Measurements from ENCODE around the gene DOK6. TPM values are rescaled to one million over a fixed set of nuclear protein-coding genes. Genes with fewer than 3 reads are reported as not detected.

DOK6 gene
- total RNA-seq, 2 donors from 2014 or later: 0.59 to 0.61 TPM

GRCh38 chr18:69774831-69775230 lies 374.1 kb downstream of the DOK6 start:
- Histone ChIP-seq H3K4me3 (no peak overlapping the region), H3K36me3 (no peaks in the 10 kb centered on the region), H3K4me1 (no peaks in the 10 kb centered on the region), H3K9ac (ENCODE audit: low read depth in 2 of 2, low read length in 2 of 2) (no peak overlapping the region), H3K9me3 (no peaks in the 10 kb centered on the region), H3K27ac (no peak overlapping the region), H3K27me3 (no peaks in the 10 kb centered on the region)
- intact Hi-C loops (cut with DNase I): no loop called here
- no peak for DNase-seq
- TF ChIP-seq, protein P1, sequence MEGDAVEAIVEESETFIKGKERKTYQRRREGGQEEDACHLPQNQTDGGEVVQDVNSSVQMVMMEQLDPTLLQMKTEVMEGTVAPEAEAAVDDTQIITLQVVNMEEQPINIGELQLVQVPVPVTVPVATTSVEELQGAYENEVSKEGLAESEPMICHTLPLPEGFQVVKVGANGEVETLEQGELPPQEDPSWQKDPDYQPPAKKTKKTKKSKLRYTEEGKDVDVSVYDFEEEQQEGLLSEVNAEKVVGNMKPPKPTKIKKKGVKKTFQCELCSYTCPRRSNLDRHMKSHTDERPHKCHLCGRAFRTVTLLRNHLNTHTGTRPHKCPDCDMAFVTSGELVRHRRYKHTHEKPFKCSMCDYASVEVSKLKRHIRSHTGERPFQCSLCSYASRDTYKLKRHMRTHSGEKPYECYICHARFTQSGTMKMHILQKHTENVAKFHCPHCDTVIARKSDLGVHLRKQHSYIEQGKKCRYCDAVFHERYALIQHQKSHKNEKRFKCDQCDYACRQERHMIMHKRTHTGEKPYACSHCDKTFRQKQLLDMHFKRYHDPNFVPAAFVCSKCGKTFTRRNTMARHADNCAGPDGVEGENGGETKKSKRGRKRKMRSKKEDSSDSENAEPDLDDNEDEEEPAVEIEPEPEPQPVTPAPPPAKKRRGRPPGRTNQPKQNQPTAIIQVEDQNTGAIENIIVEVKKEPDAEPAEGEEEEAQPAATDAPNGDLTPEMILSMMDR (IDR thresholded peaks at IDR 0.05): no peak

DNA sequence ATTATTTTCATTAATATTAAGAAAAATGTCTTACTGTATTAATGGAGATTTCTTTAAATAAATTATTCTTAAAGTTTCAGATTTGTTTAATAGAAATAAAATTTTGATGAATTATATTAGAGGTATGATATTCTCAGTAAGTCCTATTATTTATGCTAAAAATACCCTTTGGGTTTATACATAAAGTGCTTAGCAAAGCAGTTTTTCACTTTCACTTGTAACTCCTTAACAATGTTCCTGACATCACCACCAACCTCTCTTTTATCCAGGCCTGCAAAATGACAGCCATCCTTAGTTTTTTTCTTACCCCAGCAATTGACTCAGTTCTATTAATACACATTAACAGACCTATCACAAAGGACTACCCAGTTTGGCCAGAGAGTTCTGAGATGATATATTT lies 376.6 kb downstream of the DOK6 start:
- Histone ChIP-seq H3K9ac (ENCODE audit: low read depth in 2 of 2, low read length in 2 of 2) (no peak overlapping the region), H3K9me3 (no peaks in the 10 kb centered on the region), H3K27ac (no peak overlapping the region), H3K4me3 (no peak overlapping the region), H3K27me3 (no peaks in the 10 kb centered on the region), H3K36me3 (no peaks in the 10 kb centered on the region), H3K4me1 (no peaks in the 10 kb centered on the region)
- DNase-seq: no peak
- TF ChIP-seq, protein P1 (IDR thresholded peaks at IDR 0.05): no peak
- intact Hi-C loops (cut with DNase I): no loop called here

DNA sequence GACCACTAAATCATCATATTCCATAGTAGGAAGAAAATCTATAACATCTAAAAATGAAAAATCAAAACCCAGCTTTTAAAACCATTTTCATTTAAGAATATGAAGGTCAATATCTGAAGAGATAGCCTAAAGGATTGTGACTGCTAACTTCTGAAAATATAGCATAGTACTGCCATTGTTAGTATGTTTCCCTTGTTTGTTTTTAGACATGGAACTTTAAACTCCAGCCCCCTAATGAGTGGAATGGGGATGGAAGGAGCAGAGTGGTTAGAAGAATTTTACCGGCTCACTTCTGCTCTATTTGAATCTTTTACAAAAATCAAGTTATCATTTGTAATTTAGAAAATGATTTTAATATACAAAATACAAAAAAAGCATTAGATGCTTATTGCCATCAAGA lies 378.0 kb downstream of the DOK6 start:
- H3K27ac ChIP-seq: no peak overlapping the region
- no peaks in the 10 kb centered on the region for H3K36me3 ChIP-seq
- intact Hi-C loops (cut with DNase I): no loop called here
- H3K27me3 ChIP-seq: no peaks in the 10 kb centered on the region
- H3K4me3 ChIP-seq: no peak overlapping the region
- no peak overlapping the region for H3K9ac ChIP-seq (ENCODE audit: low read depth in 2 of 2, low read length in 2 of 2)
- TF ChIP-seq, protein P1 (IDR thresholded peaks at IDR 0.05): no peak
- no peaks in the 10 kb centered on the region for H3K9me3 ChIP-seq
- DNase-seq: no peak
- no peaks in the 10 kb centered on the region for H3K4me1 ChIP-seq

GRCh38 chr18:69780851-69781250 lies 380.2 kb downstream of the DOK6 start:
- TF ChIP-seq, protein P1 (IDR thresholded peaks at IDR 0.05): no peak
- Histone ChIP-seq H3K27ac (no peak overlapping the region), H3K4me3 (no peak overlapping the region), H3K4me1 (no peaks in the 10 kb centered on the region), H3K9ac (ENCODE audit: low read depth in 2 of 2, low read length in 2 of 2) (no peak overlapping the region), H3K9me3 (no peaks in the 10 kb centered on the region), H3K27me3 (no peaks in the 10 kb centered on the region), H3K36me3 (no peaks in the 10 kb centered on the region)
- DNase-seq: no peak
- intact Hi-C loops (cut with DNase I): no loop called here

GRCh38 chr18:69784815-69785214 lies 384.1 kb downstream of the DOK6 start:
- TF ChIP-seq, protein P1 (IDR thresholded peaks at IDR 0.05): no peak
- DNase-seq: no peak
- Histone ChIP-seq H3K9ac (ENCODE audit: low read depth in 2 of 2, low read length in 2 of 2) (no peak overlapping the region), H3K27ac (no peak overlapping the region), H3K4me1 (no peaks in the 10 kb centered on the region), H3K9me3 (no peaks in the 10 kb centered on the region), H3K36me3 (no peaks in the 10 kb centered on the region), H3K27me3 (no peaks in the 10 kb centered on the region), H3K4me3 (no peak overlapping the region)
- intact Hi-C loops (cut with DNase I): no loop called here

GRCh38 chr18:69785466-69785865 lies 384.8 kb downstream of the DOK6 start:
- Histone ChIP-seq H3K9me3 (no peaks in the 10 kb centered on the region), H3K36me3 (no peaks in the 10 kb centered on the region), H3K27ac (no peak overlapping the region), H3K4me3 (no peak overlapping the region), H3K9ac (ENCODE audit: low read depth in 2 of 2, low read length in 2 of 2) (no peak overlapping the region), H3K27me3 (no peaks in the 10 kb centered on the region), H3K4me1 (no peaks in the 10 kb centered on the region)
- no peak for DNase-seq
- intact Hi-C loops (cut with DNase I): no loop called here
- TF ChIP-seq, protein P1 (IDR thresholded peaks at IDR 0.05): no peak

Measured in colonic mucosa (tissue), 4 donors.